GM23338 (cell line): ENCODE data around the gene DRGX. TPM values are rescaled to one million over a fixed set of nuclear protein-coding genes. Genes with fewer than 3 reads are reported as not detected.
A peak's percentile ranks its signal among the peaks of the same experiment; 100 is the strongest.

ENCODE experiments used
- ATAC-seq: fragments of 200-7000 bp; cut with Tn5 transposase; 3 replicates; pipeline ENCODE4 v1.9.1; 2020
- DNase-seq: peaks from one replicate; pipeline ENCODE4 v3.0.0-alpha.2; 2015; ENCODE audit warnings: low spot score
- H2AFZ ChIP-seq: fragments of 200-600 bp; sonication (generic); 2 replicates; pipeline ENCODE4 v1.8.0; 2016; ENCODE audit warnings: antibody characterized with exemption, mild to moderate bottlenecking, moderate library complexity
- H3F3A ChIP-seq: fragments of 200-600 bp; sonication (generic); replicated peaks from 2 replicates; pipeline ENCODE4 v1.8.0; 2017; ENCODE audit warnings: antibody characterized with exemption, mixed run types, low read depth
- H3K27ac ChIP-seq: fragments of 200-600 bp; sonication (generic); 2 replicates; pipeline ENCODE4 v1.6.1; 2016; ENCODE audit warnings: low read depth
- H3K27me3 ChIP-seq: fragments of 200-600 bp; sonication (generic); 2 replicates; pipeline ENCODE4 v1.8.0; 2016; ENCODE audit warnings: mild to moderate bottlenecking, mixed run types, moderate library complexity; ENCODE audit not compliant: insufficient read depth
- H3K36me3 ChIP-seq: fragments of 200-600 bp; sonication (generic); 2 replicates; pipeline ENCODE4 v1.8.0; 2016; ENCODE audit warnings: mild to moderate bottlenecking; ENCODE audit not compliant: insufficient read depth
- H3K4me1 ChIP-seq: fragments of 200-600 bp; sonication (generic); 2 replicates; pipeline ENCODE4 v1.8.0; 2016; ENCODE audit warnings: mild to moderate bottlenecking, moderate library complexity; ENCODE audit not compliant: insufficient read depth
- H3K4me2 ChIP-seq: fragments of 200-600 bp; sonication (generic); 2 replicates; pipeline ENCODE4 v1.7.1; 2017; ENCODE audit warnings: mixed run types
- H3K4me3 ChIP-seq: fragments of 200-600 bp; sonication (generic); 2 replicates; pipeline ENCODE4 v1.6.1; 2016; ENCODE audit warnings: mixed run types
- H3K79me2 ChIP-seq: fragments of 200-600 bp; sonication (generic); replicated peaks from 2 replicates; pipeline ENCODE4 v1.8.0; 2017; ENCODE audit warnings: mild to moderate bottlenecking; ENCODE audit not compliant: insufficient read depth
- H3K9me2 ChIP-seq: fragments of 200-600 bp; sonication (generic); 2 replicates; pipeline ENCODE4 v1.8.0; 2017; ENCODE audit not compliant: insufficient read depth
- H4K20me1 ChIP-seq: fragments of 200-600 bp; sonication (generic); replicated peaks from 2 replicates; pipeline ENCODE4 v1.8.0; 2017; ENCODE audit warnings: mild to moderate bottlenecking; ENCODE audit not compliant: insufficient read depth
- H3K27ac Mint-ChIP-seq: 2 replicates; pipeline ENCODE4 v1.8.0; 2020; ENCODE audit warnings: inconsistent platforms, mild to moderate bottlenecking, moderate library complexity, mixed read lengths
- H3K27me3 Mint-ChIP-seq: 3 replicates; pipeline ENCODE4 v1.8.0; 2022; ENCODE audit warnings: low read depth, mild to moderate bottlenecking, moderate library complexity, mixed read lengths, inconsistent platforms; ENCODE audit not compliant: insufficient read depth, poor library complexity
- H3K36me3 Mint-ChIP-seq: 3 replicates; pipeline ENCODE4 v1.8.0; 2021; ENCODE audit warnings: low read depth, mild to moderate bottlenecking, inconsistent platforms, moderate library complexity, mixed read lengths
- H3K4me1 Mint-ChIP-seq: 3 replicates; pipeline ENCODE4 v1.8.0; 2020; ENCODE audit warnings: mild to moderate bottlenecking, inconsistent platforms, mixed read lengths
- H3K4me3 Mint-ChIP-seq: 3 replicates; pipeline ENCODE4 v1.8.0; 2021; ENCODE audit warnings: moderate library complexity, mild to moderate bottlenecking, inconsistent platforms, mixed read lengths
- H3K9me3 Mint-ChIP-seq: 3 replicates; pipeline ENCODE4 v1.8.0; 2020; ENCODE audit warnings: moderate library complexity, mild to moderate bottlenecking, inconsistent platforms, mixed read lengths
- CTCF ChIP-seq, 2 experiments: fragments of 200-600 bp in 1 of 2; sonication (generic) in 1 of 2; conservative IDR thresholded peaks; 2 replicates each; pipeline versions ENCODE4 v1.5.1 to v1.6.1; 2016 to 2017; ENCODE audit warnings: antibody characterized with exemption in 2 of 2, low read depth in 2 of 2, mild to moderate bottlenecking in 2 of 2, moderate library complexity in 1 of 2
- EZH2phosphoT487 ChIP-seq: fragments of 200-600 bp; sonication (generic); IDR thresholded peaks from one replicate; pipeline ENCODE4 v1.8.1; 2018; ENCODE audit warnings: antibody characterized with exemption; ENCODE audit not compliant: unreplicated experiment
- JUNB ChIP-seq: IDR thresholded peaks from one replicate; pipeline ENCODE4 v1.6.1; 2016; ENCODE audit warnings: antibody characterized with exemption; ENCODE audit not compliant: unreplicated experiment
- REST ChIP-seq: IDR thresholded peaks from one replicate; pipeline ENCODE4 v1.6.1; 2018; ENCODE audit warnings: antibody characterized with exemption; ENCODE audit not compliant: unreplicated experiment
- ZNF114 ChIP-seq: fragments of 250-450 bp; sonication (Bioruptor Pico); IDR thresholded peaks from 2 replicates; pipeline ENCODE4 v1.5.0; 2020; ENCODE audit warnings: mild to moderate bottlenecking, moderate library complexity
- polyA plus RNA-seq: library from polyadenylated mRNA; unstranded; fragments of >200 nt; fragmentation: Nextera tagmentation; extraction: Ambion mirVana; gene quantifications from 2 replicates; pipeline ENCODE4 v1.2.1, GENCODE V29; 2016
- total RNA-seq: library from RNA; depleted of rRNA; stranded (reverse); fragments of >200 nt; shearing (Covaris generic); gene quantifications from 2 replicates; pipeline ENCODE4 v1.2.3, GENCODE V29; 2014

The DRGX gene
- total and polyA plus RNA-seq, 2 experiments from 2014 or later, result not detected

DNA sequence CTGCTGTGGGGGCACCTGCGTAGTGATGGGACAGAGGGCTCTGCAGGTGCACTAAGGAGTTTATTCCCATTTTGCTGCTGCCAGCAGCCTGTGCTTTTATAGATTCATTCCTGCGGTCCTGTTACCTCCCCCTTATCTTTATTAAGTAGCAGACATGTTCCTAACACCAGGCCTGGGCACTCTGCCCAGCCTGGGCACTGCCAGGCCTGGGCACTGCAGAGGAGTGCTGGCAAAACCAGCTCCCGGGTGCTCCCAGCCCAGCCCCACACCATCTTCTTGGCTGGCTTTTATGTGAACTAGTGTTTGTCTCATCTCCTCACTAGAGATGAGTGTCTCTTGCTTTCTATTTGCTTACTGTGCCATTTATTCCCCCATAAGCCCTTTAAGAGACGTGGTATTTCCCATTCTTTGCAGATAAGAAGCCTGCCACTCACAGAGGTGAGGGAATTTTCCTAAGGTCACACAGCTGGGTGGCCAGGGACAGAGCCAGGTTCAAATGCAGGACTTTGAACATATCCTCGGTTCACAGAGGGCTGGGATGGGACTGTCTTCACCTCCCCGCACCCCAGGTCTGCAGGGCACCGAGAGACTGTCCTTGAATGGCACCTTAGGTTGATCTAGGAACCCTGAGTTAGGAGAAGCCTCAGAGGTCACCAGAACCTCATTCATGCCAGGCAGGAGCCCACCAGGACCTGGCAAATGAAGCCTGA, 14.6 kb upstream of the DRGX start (continued):
- no peak for TF ChIP-seq REST

DNA sequence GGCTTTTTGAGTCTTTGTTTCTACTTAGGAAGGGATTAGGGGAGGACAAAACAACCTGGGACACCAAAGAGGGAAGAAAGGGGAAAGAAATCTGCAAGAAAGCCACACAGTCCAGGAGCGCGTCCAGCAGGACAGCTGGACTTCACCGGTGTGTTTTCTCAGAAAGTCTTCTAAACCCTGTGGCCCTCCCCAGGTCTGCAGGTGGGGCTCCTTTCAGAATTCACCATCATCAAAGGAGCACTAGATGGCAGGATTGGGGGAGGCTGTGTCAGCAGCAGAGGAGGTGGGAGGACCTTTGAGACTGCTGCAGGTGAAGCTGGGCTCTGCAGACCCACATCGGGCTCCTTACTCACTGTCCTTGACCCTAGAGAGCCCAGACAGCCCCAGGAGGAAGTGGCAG, 13.9 kb upstream of the DRGX start:
- Mint-ChIP-seq H3K36me3 (no peaks in the 10 kb centered on the region), H3K27ac (no peak overlapping the region), H3K9me3 (no peaks in the 10 kb centered on the region), H3K4me3 (no peak overlapping the region), H3K4me1 (peaks cover 27% of the 10 kb centered on the region), H3K27me3 (peaks cover 12% of the 10 kb centered on the region)
- Histone ChIP-seq H3K4me3 (no peak overlapping the region), H3K36me3 (no peaks in the 10 kb centered on the region), H3K4me1 (peaks cover 7% of the 10 kb centered on the region), H3K27ac (no peak overlapping the region), H2AFZ (no peak overlapping the region), H3K4me2 (no peak overlapping the region), H3K9me2 (no peaks in the 10 kb centered on the region), H3K27me3 (no peaks in the 10 kb centered on the region; the same call in 1 of the 2 replicates), H3K79me2 (no peaks in the 10 kb centered on the region), H4K20me1 (no peaks in the 10 kb centered on the region), H3F3A (no peaks in the 10 kb centered on the region)
- ATAC-seq, result peak; percentile 12; the same call in 2 of the 3 replicates
- TF ChIP-seq ZNF114 (CRISPR knock-in tag) (no peak), CTCF (conservative IDR thresholded peaks at IDR 0.05; ENCODE audit: low read depth in 2 of 2) (peak in 1 of 2 experiments; percentile 34; a peak in 2 of 4 replicates), EZH2phosphoT487 (no peak)
- no peak for DNase-seq

DNA sequence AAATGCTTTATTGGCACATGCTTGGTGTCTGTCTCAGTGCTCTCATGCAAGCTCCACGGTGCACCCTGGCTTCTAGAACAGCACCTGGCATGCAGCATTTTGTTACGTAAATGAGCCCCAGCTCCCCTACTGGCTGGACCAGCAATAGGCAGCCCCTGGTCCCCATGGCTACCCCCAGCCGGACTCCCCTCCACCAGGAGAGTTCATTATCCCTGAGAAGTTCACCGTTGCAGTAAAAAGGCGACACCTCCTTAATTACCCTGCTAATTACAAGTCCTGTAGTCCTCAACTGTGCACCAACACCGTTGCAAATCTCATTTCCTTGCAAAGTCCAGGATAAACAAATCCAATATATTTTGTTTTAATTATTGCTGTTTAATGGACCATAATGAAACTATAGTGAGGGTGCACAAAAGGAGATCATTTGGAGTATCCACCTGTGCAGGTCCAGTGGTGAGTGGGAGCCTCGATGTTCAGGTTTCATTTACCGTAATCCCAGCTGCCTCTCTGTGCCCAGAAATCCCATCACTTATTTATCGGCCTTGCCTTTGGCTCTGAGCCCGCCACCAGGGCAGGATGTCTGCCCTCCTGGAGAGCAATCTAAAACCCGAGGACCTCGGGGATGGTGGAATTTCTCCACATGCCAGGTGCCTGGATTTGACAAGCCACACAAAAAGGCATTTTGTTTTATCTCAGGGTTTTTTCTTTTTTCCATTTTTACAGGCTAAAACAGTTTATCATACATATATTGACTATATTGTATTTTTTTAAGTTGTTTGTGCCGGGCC, 12.8 kb upstream of the DRGX start:
- peak; percentile 84 for ATAC-seq
- DNase-seq, result peak; percentile 74
- Histone ChIP-seq H3F3A (no peaks in the 10 kb centered on the region), H3K79me2 (no peaks in the 10 kb centered on the region), H3K9me2 (no peaks in the 10 kb centered on the region), H3K4me2 (peak overlapping the region; percentile 23), H2AFZ (no peak overlapping the region), H3K27me3 (no peaks in the 10 kb centered on the region; the same call in 1 of the 2 replicates), H3K4me1 (peaks cover 7% of the 10 kb centered on the region), H3K27ac (no peak overlapping the region), H4K20me1 (no peaks in the 10 kb centered on the region), H3K4me3 (no peak overlapping the region), H3K36me3 (no peaks in the 10 kb centered on the region)
- no peak overlapping the region for H3K4me3 Mint-ChIP-seq
- no peak overlapping the region for H3K27ac Mint-ChIP-seq
- peaks cover 30% of the 10 kb centered on the region for H3K4me1 Mint-ChIP-seq
- TF ChIP-seq CTCF (conservative IDR thresholded peaks at IDR 0.05; ENCODE audit: low read depth in 2 of 2) (peak; percentile 35 to 48), JUNB (no peak)
- peaks cover 16% of the 10 kb centered on the region for H3K27me3 Mint-ChIP-seq
- H3K9me3 Mint-ChIP-seq, result no peaks in the 10 kb centered on the region
- H3K36me3 Mint-ChIP-seq, result no peaks in the 10 kb centered on the region
